Activated CD4-positive, alpha-beta T cell treated with anti-CD3 and anti-CD28 coated beads, Interleukin-2, amount 10 ng/mL, durations not matched to agents 7 days and 5 days (primary cell): ENCODE results near the gene LMF2. TPM values are rescaled to one million over a fixed set of nuclear protein-coding genes. Genes with fewer than 3 reads are reported as not detected.
A peak's percentile ranks its signal among the peaks of the same experiment; 100 is the strongest.
"Not testable (repeated sequence)": the region's sequence is repeated elsewhere in the genome, so short reads cannot be mapped to it uniquely, and the experiment has no call there.

ENCODE experiments used
- CTCF ChIA-PET: fragments of 350-600 bp; sonication (Branson Sonifier 250); formaldehyde crosslinking; loops from one replicate; lab custom pipeline; 2021; ENCODE audit warnings: antibody characterized with exemption; lab: Charles Lee
- POLR2A ChIA-PET: fragments of 350-600 bp; sonication (Branson Sonifier 250); formaldehyde crosslinking; loops from one replicate; lab custom pipeline; 2021; ENCODE audit warnings: antibody characterized with exemption; lab: Charles Lee
- DNase-seq: peaks from one replicate; pipeline ENCODE4 v3.0.0-alpha.2; 2020
- H3K27ac Mint-ChIP-seq: one replicate; pipeline ENCODE4 v1.8.0; 2021; ENCODE audit warnings: mild to moderate bottlenecking, moderate library complexity, mixed read lengths
- H3K27me3 Mint-ChIP-seq: one replicate; pipeline ENCODE4 v1.8.0; 2021; ENCODE audit warnings: mixed read lengths
- H3K36me3 Mint-ChIP-seq: one replicate; pipeline ENCODE4 v1.8.0; 2021; ENCODE audit warnings: low read depth, mixed read lengths
- H3K4me1 Mint-ChIP-seq: one replicate; pipeline ENCODE4 v1.8.0; 2021; ENCODE audit warnings: mixed read lengths
- H3K4me3 Mint-ChIP-seq: one replicate; pipeline ENCODE4 v1.8.0; 2021; ENCODE audit warnings: mild to moderate bottlenecking, moderate library complexity, mixed read lengths
- H3K9me3 Mint-ChIP-seq: one replicate; pipeline ENCODE4 v1.8.0; 2021; ENCODE audit warnings: mixed read lengths
- total RNA-seq, 2 experiments: library from RNA; stranded (reverse); gene quantifications; one replicate each; pipeline ENCODE4 v1.2.3, GENCODE V29; 2021

Gene LMF2
- total RNA-seq, 2 experiments from 2014 or later, result 130 to 139 TPM

- Mint-ChIP-seq H3K27me3 (no peaks in the 10 kb centered on the region), H3K4me1 (peaks cover 13% of the 10 kb centered on the region), H3K9me3 (no peaks in the 10 kb centered on the region), H3K27ac (no peak overlapping the region), H3K36me3 (peaks cover 36% of the 10 kb centered on the region), H3K4me3 (no peak overlapping the region)
- ChIA-PET POLR2A (no interaction called here), CTCF (interaction anchor here (1.3 kb wide), 1 partner anchor 44 kb away, joined by 3 read pairs; no protein-coding TSS in a partner anchor)
- no peak for DNase-seq
These were observed 13.4 kb upstream of the LMF2 start for GRCh38 chr22:50520826-50521453.

- H3K9me3 Mint-ChIP-seq, POLR2A ChIA-PET, DNase-seq, CTCF ChIA-PET, H3K4me3 Mint-ChIP-seq, H3K27me3 Mint-ChIP-seq, H3K27ac Mint-ChIP-seq: not testable (repeated sequence)
- peaks cover 18% of the 10 kb centered on the region for H3K4me1 Mint-ChIP-seq
- peaks cover 40% of the 10 kb centered on the region for H3K36me3 Mint-ChIP-seq
These were observed 12.7 kb upstream of the LMF2 start for GRCh38 chr22:50520184-50520583.

- H3K9me3 Mint-ChIP-seq, result no peaks in the 10 kb centered on the region
- ChIA-PET CTCF (no interaction called here), POLR2A (no interaction called here)
- DNase-seq, result no peak
- H3K4me1 Mint-ChIP-seq, result peaks cover 18% of the 10 kb centered on the region
- no peaks in the 10 kb centered on the region for H3K27me3 Mint-ChIP-seq
- H3K27ac Mint-ChIP-seq, result no peak overlapping the region
- no peak overlapping the region for H3K4me3 Mint-ChIP-seq
- peaks cover 41% of the 10 kb centered on the region for H3K36me3 Mint-ChIP-seq
These were observed 11.6 kb upstream of the LMF2 start for GRCh38 chr22:50519151-50519550.

- ChIA-PET POLR2A (no interaction called here), CTCF (no interaction called here)
- peaks cover 41% of the 10 kb centered on the region for H3K36me3 Mint-ChIP-seq
- H3K27ac Mint-ChIP-seq, result no peak overlapping the region
- peaks cover 22% of the 10 kb centered on the region for H3K4me1 Mint-ChIP-seq
- no peak for DNase-seq
- no peaks in the 10 kb centered on the region for H3K9me3 Mint-ChIP-seq
- no peaks in the 10 kb centered on the region for H3K27me3 Mint-ChIP-seq
- no peak overlapping the region for H3K4me3 Mint-ChIP-seq
These were observed 11.1 kb upstream of the LMF2 start for GRCh38 chr22:50518606-50519005.

- peaks cover 21% of the 10 kb centered on the region for H3K4me1 Mint-ChIP-seq
- H3K27me3 Mint-ChIP-seq, result no peaks in the 10 kb centered on the region
- ChIA-PET CTCF (interaction anchor here (0.5 to 4.6 kb wide), 3 partner anchors 7 to 287 kb away, joined by 3 to 33 read pairs (median 3); partner anchors contain the start of gene SCO2), POLR2A (no interaction called here)
- no peak overlapping the region for H3K27ac Mint-ChIP-seq
- H3K9me3 Mint-ChIP-seq, result no peaks in the 10 kb centered on the region
- H3K4me3 Mint-ChIP-seq, result no peak overlapping the region
- H3K36me3 Mint-ChIP-seq, result peaks cover 36% of the 10 kb centered on the region
- no peak for DNase-seq
These were observed 10.2 kb upstream of the LMF2 start for GRCh38 chr22:50517495-50518260.

GRCh38 chr22:50516891-50517290, 9.4 kb upstream of the LMF2 start:
- POLR2A ChIA-PET, result no interaction called here
- CTCF ChIA-PET, result interaction anchor here (0.8 to 4.6 kb wide), 2 partner anchors 8 kb away, joined by 3 to 33 read pairs; partner anchors contain the start of gene SCO2
- Mint-ChIP-seq H3K27ac (no peak overlapping the region), H3K27me3 (no peaks in the 10 kb centered on the region), H3K36me3 (peaks cover 43% of the 10 kb centered on the region), H3K4me1 (peaks cover 27% of the 10 kb centered on the region), H3K4me3 (no peak overlapping the region), H3K9me3 (no peaks in the 10 kb centered on the region)
- DNase-seq, result no peak

- H3K4me1 Mint-ChIP-seq, result peaks cover 27% of the 10 kb centered on the region
- H3K4me3 Mint-ChIP-seq, result no peak overlapping the region
- CTCF ChIA-PET, result interaction anchor here (0.7 to 4.6 kb wide), 2 partner anchors 9 to 11 kb away, joined by 6 to 33 read pairs; partner anchors contain the start of gene SCO2
- DNase-seq, result no peak
- peaks cover 42% of the 10 kb centered on the region for H3K36me3 Mint-ChIP-seq
- H3K27me3 Mint-ChIP-seq, result no peaks in the 10 kb centered on the region
- H3K27ac Mint-ChIP-seq, result no peak overlapping the region
- POLR2A ChIA-PET, result no interaction called here
- H3K9me3 Mint-ChIP-seq, result no peaks in the 10 kb centered on the region
These were observed 8.6 kb upstream of the LMF2 start for GRCh38 chr22:50516068-50516467.

GRCh38 chr22:50513175-50513574, 5.7 kb upstream of the LMF2 start:
- POLR2A ChIA-PET, result no interaction called here
- H3K4me3 Mint-ChIP-seq, result no peak overlapping the region
- no peak overlapping the region for H3K27ac Mint-ChIP-seq
- H3K36me3 Mint-ChIP-seq, result peaks cover 30% of the 10 kb centered on the region
- no peaks in the 10 kb centered on the region for H3K9me3 Mint-ChIP-seq
- CTCF ChIA-PET, result interaction anchor here (1.9 to 4.6 kb wide), 2 partner anchors 12 to 107 kb away, joined by 7 to 33 read pairs; partner anchors contain the start of gene SCO2
- H3K27me3 Mint-ChIP-seq, result no peaks in the 10 kb centered on the region
- DNase-seq, result no peak
- peaks cover 42% of the 10 kb centered on the region for H3K4me1 Mint-ChIP-seq

- Mint-ChIP-seq H3K27me3 (no peaks in the 10 kb centered on the region), H3K4me3 (peak overlapping the region; percentile 91), H3K4me1 (peaks cover 30% of the 10 kb centered on the region), H3K9me3 (no peaks in the 10 kb centered on the region), H3K36me3 (peaks cover 15% of the 10 kb centered on the region), H3K27ac (peak overlapping the region; percentile 96)
- ChIA-PET POLR2A (interaction anchor here (1.1 to 2.7 kb wide), 2 partner anchors 16 to 39 kb away, joined by 4 to 29 read pairs; partner anchors contain the start of gene SCO2), CTCF (interaction anchor here (0.5 to 3.4 kb wide), 8 partner anchors 8 to 161 kb away, joined by 3 to 41 read pairs (median 6); partner anchors contain the start of genes SCO2 and SYCE3)
- DNase-seq, result no peak
These were observed 1.4 kb upstream of the LMF2 start for GRCh38 chr22:50508897-50509296.

- ChIA-PET POLR2A (interaction anchor here (0.9 to 2.7 kb wide), 5 partner anchors 17 to 113 kb away, joined by 3 to 29 read pairs (median 4); partner anchors contain the start of gene SCO2), CTCF (interaction anchor here (0.6 to 3.4 kb wide), 8 partner anchors 9 to 318 kb away, joined by 3 to 41 read pairs (median 4); partner anchors contain the start of gene SCO2)
- H3K4me1 Mint-ChIP-seq, result peaks cover 26% of the 10 kb centered on the region
- peak within 1 kb of the TSS; percentile 96 for H3K4me3 Mint-ChIP-seq
- H3K27me3 Mint-ChIP-seq, result no peaks in the 10 kb centered on the region
- DNase-seq, result peak; percentile 97
- peak within 1 kb of the TSS; percentile 96 for H3K27ac Mint-ChIP-seq
- H3K36me3 Mint-ChIP-seq, result peaks cover 15% of the 10 kb centered on the region
- no peaks in the 10 kb centered on the region for H3K9me3 Mint-ChIP-seq
These were observed 736 bp upstream of the LMF2 start, which contains the start of gene NCAPH2 for GRCh38 chr22:50507991-50508884. Gene NCAPH2, plus strand, starts transcription at chr22:50508224. Its CDS starts 114 bp downstream, at chr22:50508338.

- Mint-ChIP-seq H3K4me3 (peak overlapping the region; percentile 96), H3K27me3 (no peaks in the 10 kb centered on the region), H3K27ac (peak overlapping the region; percentile 93), H3K4me1 (peaks cover 17% of the 10 kb centered on the region), H3K36me3 (peaks cover 7% of the 10 kb centered on the region), H3K9me3 (no peaks in the 10 kb centered on the region)
- ChIA-PET CTCF (interaction anchor here (0.5 to 2.4 kb wide), 3 partner anchors 9 to 211 kb away, joined by 3 to 10 read pairs (median 3); no protein-coding TSS in a partner anchor), POLR2A (interaction anchor here (0.6 to 2.7 kb wide), 2 partner anchors 16 to 19 kb away, joined by 3 to 29 read pairs; partner anchors contain the start of gene SCO2)
- no peak for DNase-seq
These were observed 686 bp downstream of the LMF2 start for GRCh38 chr22:50506611-50507420.
